ENCODE results near the gene DNAI7.

The DNAI7 gene, protein sequence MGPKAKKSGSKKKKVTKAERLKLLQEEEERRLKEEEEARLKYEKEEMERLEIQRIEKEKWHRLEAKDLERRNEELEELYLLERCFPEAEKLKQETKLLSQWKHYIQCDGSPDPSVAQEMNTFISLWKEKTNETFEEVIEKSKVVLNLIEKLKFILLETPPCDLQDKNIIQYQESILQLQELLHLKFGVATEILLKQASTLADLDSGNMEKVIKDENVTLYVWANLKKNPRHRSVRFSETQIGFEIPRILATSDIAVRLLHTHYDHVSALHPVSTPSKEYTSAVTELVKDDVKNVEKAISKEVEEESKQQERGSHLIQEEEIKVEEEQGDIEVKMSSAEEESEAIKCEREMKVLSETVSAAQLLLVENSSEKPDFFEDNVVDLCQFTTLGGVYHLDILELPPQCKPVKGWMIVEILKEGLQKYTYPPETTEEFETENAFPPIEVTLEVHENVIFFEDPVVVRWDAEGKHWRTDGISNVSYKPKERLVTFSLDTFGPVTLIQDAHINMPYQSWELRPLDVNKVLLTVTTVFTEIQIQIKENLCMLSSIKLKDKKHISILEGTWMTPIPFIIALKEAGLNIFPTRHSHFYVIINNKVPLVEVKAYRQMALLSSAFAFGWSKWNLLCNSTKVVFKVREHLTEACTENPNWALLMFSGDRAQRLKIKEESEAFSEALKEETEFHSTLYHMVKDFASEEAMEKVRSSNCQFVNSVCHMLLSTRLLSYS

GRCh38 chr12:25195056-25195971 lies at the start of gene DNAI7, which contains the start of gene ETFRF1:
DNAI7 (minus strand) TSS chr12:25195160; CDS start chr12:25195078, 82 bp downstream.
ETFRF1 (plus strand) TSS chr12:25195237; CDS start chr12:25203957, 8,720 bp downstream.
- FAIRE-seq, result peak; percentile 97

DNA sequence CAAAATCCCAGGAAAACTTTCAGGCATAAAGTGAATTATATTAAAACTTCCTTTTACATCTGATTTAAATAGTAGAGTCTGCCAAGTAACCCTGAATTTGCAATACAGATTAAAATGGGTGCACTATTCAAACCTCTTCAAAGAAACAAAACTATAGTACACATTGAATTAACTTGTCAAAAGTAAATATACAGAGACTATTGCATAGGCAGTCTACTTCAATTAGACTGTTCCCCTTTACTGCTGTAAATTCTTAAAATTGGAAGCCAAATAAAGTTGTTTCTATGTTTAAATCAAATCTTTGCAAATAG lies 48.7 kb upstream of the DNAI7 start:
- no peak for DNase-seq (ENCODE audit: insufficient read length, low spot score)
- FAIRE-seq, result no peak

More at GRCh38 chr12:25195056-25195971, at the start of gene DNAI7, which contains the start of gene ETFRF1:
- DNase-seq (ENCODE audit: insufficient read length, low spot score), result peak; percentile 58

DNA sequence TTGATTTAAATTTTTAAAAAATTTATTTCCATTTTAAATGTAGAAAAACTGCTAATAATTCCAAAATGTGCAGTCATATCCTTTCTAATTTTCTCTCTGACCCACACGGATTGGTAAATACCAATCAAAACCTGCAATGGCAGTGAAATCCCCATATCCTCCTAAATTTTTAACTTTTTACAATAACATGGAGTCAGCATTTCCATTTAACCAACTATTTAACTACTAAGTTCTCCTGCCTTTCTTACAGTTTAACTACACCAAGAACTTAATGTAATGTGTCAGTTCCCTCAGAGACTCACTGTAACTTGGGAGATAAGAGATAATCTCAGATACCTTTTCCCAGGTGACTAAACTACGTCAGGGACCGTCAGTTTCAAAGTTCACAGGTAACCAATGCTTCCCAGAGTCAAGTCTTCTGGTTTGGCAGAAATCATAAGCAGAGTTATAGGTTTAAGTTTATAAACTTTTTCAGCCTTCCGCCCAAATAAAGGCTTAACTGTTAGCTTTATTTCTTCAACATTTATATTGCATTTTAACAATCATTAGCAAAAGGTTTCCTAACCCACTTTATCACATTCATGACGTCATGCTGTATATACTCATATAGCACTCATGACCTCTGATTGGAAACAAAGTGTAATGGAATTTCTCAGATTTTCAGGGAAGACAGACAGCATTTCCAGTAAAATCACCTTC lies 48.2 kb upstream of the DNAI7 start:
- DNase-seq (ENCODE audit: insufficient read length, low spot score) (no peak), FAIRE-seq (no peak)

DNA sequence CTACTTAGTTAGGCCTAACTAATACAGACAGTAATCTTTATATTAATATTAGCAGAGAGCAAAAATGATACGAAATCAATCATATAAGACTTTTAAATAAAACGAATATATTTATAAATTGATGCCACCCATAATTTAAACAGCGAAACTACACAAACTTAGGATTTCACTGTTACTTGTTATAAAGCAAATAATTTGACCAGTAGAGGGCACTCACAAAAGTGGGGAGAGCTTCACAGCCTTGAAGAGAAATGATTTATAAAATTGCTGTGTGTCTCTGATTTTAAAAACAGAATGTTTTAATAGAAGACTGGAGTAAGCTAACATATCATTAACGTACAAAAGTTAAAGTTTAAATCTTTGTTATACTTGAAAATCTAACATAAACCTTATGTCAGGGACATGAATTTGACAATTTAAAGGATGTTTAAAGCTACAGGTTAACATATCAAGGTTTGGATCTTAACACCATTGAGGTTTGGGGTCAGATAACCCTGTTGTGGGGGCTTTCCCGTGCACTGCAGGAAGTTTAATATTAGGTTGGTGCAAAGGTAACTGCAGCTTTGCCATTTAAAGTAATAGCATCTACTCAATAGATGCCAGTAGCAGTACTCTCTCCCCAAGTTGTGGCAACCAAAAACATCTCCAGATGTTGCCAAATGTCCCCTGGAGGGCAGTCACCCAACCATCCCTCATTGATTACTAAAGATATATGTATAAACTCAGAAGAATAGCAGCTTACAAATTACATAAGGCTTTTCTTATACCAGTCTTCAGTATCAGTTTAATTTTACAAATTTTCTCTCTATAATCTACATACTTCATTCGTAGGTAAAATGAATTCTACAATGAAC lies 46.4 kb upstream of the DNAI7 start:
- peak; percentile 90 for FAIRE-seq
- DNase-seq (ENCODE audit: insufficient read length, low spot score), result no peak

GRCh38 chr12:25236626-25237025 lies 41.7 kb upstream of the DNAI7 start:
- DNase-seq (ENCODE audit: insufficient read length, low spot score) (no peak), FAIRE-seq (no peak)

GRCh38 chr12:25236190-25236589 lies 41.2 kb upstream of the DNAI7 start:
- DNase-seq (ENCODE audit: insufficient read length, low spot score) (no peak), FAIRE-seq (no peak)

DNA sequence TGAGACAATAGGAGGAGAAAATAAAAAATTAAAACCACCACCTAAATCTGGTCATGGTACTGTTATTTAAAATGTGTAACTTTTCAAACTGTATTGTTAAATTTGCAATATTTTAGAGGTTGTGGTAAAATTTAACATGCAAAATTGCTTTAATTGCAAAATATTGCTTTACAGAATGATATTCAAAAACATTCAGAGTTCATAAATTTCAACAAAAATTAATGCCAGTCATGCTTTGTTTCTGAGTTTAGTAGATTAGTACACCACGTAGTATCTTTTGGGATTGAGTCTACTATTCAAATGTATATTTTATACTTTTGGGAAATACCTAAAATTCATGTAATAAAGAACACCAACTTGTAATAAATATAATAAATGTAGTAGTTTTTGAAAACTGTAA lies 18.4 kb upstream of the DNAI7 start:
- DNase-seq (ENCODE audit: insufficient read length, low spot score) (no peak), FAIRE-seq (no peak)

DNA sequence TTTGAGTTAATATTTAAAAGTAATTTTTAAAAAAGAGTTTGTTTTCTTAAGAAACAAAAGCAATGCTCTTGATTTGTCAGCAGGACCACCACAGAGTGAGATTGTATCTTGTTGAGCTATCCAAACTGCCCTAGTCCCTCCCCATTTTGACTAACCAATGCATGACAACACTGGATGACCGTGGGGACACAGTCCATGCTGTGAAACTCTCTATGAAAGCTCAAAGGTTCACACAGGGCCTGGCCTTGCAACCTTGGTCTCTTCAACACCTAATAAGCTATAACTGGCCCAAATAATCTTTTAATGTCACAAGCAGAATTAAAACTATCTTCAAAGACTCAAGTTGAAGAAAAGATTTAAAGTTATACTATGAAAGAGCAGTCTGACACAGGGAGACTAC lies 13.6 kb upstream of the DNAI7 start:
- DNase-seq (ENCODE audit: insufficient read length, low spot score), result no peak
- no peak for FAIRE-seq

- FAIRE-seq, result peak; percentile 56
These were observed 12.9 kb upstream of the DNAI7 start for GRCh38 chr12:25207846-25208245.

GRCh38 chr12:25207411-25207810 lies 12.5 kb upstream of the DNAI7 start:
- no peak for FAIRE-seq
- no peak for DNase-seq (ENCODE audit: insufficient read length, low spot score)

More at GRCh38 chr12:25207846-25208245, 12.9 kb upstream of the DNAI7 start:
- DNase-seq (ENCODE audit: insufficient read length, low spot score), result no peak

GRCh38 chr12:25202137-25202536 lies 7.2 kb upstream of the DNAI7 start:
- DNase-seq (ENCODE audit: insufficient read length, low spot score) (no peak), FAIRE-seq (no peak)

DNA sequence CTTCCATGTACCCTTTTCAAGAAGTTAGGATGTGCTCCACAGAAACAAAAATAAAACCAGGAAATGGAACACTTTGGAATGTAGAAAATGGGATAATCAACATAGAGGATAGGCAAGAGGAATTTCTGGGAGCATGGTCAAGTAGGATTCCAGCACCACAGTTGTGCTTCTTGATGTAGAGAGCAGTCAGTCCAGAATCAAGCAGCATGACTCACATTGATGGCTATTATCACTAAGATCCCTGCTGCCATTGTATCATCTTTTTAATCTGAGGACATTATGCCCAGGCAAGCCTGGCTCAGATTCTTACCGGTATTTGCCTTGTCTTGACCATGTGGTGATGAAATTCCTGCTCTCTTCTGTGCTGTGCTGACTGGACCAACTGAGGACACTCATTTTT lies 5.7 kb upstream of the DNAI7 start:
- no peak for DNase-seq (ENCODE audit: insufficient read length, low spot score)

GRCh38 chr12:25197608-25198007 lies 2.6 kb upstream of the DNAI7 start:
- no peak for FAIRE-seq
- DNase-seq (ENCODE audit: insufficient read length, low spot score), result no peak

More for the DNA sequence above, 5.7 kb upstream of the DNAI7 start:
- FAIRE-seq, result no peak

GRCh38 chr12:25194722-25195055 lies 271 bp downstream of the DNAI7 start:
- DNase-seq (ENCODE audit: insufficient read length, low spot score) (no peak), FAIRE-seq (no peak)

DNA sequence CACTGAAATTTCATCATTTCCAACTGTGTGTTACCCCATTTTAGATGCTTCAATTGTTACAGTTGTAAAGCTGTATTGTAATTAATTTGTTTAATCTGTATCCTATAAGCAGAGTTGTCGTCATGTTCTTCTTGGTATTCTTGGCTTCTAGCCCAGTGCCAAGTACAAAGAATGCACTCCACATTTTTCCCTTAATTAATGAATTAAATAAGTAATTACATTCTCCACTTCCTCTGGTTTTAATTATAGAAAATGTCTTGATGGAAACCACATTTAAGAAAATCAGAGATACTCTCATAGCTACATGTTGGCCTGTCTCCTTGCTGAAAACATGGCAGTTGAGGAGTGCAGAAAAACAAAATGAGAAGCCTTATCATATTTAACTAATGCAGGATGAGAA lies 746 bp downstream of the DNAI7 start:
- DNase-seq (ENCODE audit: insufficient read length, low spot score), result no peak

DNA sequence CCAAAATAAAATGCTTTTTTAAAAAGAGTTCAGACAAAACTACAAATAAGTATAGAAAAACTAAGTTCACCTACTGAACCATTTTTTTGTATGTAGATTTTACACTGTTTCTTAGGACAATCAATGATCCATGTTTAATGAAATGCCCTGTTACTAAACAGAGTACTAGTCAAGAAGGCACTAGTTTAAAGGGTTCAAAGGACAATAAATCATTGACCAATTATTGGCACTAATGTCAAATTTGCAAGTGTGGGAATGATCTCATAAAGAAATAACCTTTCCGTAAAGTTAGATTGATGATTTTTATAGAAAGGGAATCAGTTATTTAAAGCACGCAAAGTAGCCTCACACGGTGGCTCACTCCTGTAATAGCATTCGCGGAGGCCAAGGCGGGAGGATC lies 4.2 kb downstream of the DNAI7 start:
- no peak for DNase-seq (ENCODE audit: insufficient read length, low spot score)
- FAIRE-seq, result no peak

More for the DNA sequence above, 746 bp downstream of the DNAI7 start:
- no peak for FAIRE-seq

DNA sequence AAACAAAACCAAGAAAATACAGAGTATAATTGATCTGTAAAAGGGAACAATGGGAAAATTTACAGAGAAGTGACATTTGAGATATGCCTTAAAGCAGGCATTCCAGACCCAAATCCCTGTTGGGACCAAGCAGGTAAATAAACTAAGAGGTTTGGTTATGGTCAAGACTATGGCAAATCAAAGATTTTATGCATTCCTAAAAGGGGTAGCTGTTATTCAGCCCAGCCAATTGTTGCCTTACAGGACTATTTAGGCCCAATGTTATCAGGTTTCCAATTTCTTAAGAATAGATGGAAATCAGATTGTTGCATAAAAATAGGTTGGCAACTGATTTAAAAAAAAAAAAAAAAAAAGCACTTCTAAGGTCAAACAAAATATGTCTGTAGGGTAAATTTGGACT lies 5.3 kb downstream of the DNAI7 start:
- DNase-seq (ENCODE audit: insufficient read length, low spot score) (no peak), FAIRE-seq (no peak)

DNA sequence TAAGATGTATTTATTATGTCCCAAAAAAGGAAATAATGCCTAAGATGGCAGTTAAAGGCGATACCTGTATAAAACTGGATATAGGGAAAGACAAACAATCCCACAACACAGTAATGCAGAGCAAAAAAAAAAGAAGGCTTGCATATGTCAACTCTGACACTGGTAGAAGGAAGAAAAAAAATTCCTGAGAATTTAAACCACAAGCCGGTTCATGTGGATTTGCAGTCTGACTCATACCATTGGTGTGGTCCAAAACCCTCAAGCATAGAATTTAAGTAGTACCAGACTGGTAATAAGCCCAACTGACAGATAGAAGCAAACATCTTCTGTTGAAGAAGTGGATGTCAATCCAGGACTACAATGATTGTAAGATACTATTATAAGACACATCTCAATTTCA lies 7.2 kb downstream of the DNAI7 start:
- FAIRE-seq (no peak), DNase-seq (ENCODE audit: insufficient read length, low spot score) (no peak)

DNA sequence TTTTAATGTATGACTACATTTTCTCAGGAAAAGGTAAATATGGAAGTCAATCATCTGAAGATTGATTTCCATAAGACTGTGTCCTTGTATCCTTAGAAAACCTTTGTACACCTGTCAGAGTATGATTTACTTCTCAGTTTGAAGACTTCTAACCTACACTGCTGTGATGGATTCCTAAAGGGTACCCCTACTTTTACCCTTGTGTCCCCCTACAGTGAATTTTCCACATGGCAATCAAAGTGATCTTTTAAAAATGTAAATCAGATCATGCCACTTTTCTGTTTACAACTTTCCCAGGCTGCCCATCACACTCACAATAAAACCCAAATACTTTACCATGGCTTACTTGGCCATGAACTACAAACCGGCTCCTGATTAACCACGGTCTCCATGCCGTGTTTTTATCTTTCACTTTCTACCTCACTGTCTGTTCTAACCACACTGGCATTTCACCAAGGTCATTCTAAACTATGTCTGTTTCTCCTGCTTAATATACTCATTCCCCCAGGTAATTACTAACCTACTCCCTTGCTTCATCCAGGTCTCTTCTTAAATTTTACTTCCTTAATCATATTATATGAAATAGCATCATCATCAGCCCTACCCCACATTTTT lies 8.1 kb downstream of the DNAI7 start:
- peak; percentile 82 for FAIRE-seq
- no peak for DNase-seq (ENCODE audit: insufficient read length, low spot score)

Data from GM19239 (cell line).